Astrocyte of the cerebellum (primary cell): ENCODE measurements around the gene RBFOX2.

Experiments
- DNase-seq: peaks from one replicate; pipeline ENCODE4 v3.0.0-alpha.2; 2011; ENCODE audit warnings: low read depth
- H3K4me3 ChIP-seq: 2 replicates; pipeline ENCODE4 v1.5.1; 2011; ENCODE audit warnings: mild to moderate bottlenecking, low read depth, low read length, moderate library complexity
- CTCF ChIP-seq: IDR thresholded peaks from 2 replicates; pipeline ENCODE4 v1.5.1; 2012; ENCODE audit warnings: low read length, low read depth, moderate library complexity, mild to moderate bottlenecking; ENCODE audit errors: missing control alignments
- in situ Hi-C: cut with HindIII; loops from 2 replicates; pipeline ENCODE4 v1.10.0; 2017; ENCODE audit warnings: low sequenced_read_pairs

The RBFOX2 gene

GRCh38 chr22:35756722-35757121 is 271.9 kb downstream of the RBFOX2 start:
- DNase-seq, result no peak
- in situ Hi-C loops, result no loop called here
- no peak overlapping the region for H3K4me3 ChIP-seq
- TF ChIP-seq CTCF, result no peak

DNA sequence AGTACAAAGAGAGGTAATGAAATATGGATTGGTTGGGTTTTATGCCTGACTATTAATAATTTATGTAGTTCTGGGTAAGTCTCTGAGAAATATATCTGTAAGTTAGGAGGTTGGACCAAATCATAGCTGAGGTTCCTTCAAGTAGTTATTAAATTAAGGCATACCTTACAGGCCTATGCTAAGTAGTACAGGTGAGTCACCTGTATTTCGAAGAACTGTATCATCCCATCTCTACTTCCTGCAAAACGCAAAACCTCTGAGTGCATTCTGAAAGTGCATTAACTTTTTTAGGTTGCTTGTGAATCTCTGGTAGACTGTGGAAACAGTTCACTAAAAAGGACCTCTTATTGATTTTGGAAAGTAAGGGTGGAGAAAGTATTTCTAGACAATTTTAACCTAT is 273.9 kb downstream of the RBFOX2 start:
- in situ Hi-C loops, result no loop called here
- no peak for DNase-seq
- no peak overlapping the region for H3K4me3 ChIP-seq
- TF ChIP-seq CTCF, result no peak

DNA sequence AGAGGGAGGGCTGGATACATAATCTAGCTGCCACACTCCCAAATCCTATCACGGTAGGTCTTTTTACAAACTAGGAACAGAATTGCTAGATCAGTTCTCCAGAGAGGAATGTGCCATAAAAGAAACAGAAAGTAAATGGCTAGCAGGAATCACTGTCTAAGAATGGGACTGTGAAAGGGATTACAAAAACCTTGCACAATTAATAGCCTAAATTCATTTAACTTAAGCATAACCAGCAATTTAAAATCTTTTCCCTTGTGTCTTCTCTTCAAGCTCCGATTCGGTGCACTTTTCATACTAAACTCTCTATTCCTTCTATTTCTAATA is 275.8 kb downstream of the RBFOX2 start:
- TF ChIP-seq CTCF, result no peak
- in situ Hi-C loops, result no loop called here
- no peak overlapping the region for H3K4me3 ChIP-seq
- DNase-seq, result no peak

GRCh38 chr22:35752006-35752862 is 276.4 kb downstream of the RBFOX2 start:
- no peak for TF ChIP-seq CTCF
- no peak for DNase-seq
- in situ Hi-C loops, result no loop called here
- H3K4me3 ChIP-seq, result no peak overlapping the region

- TF ChIP-seq CTCF, result no peak
- DNase-seq, result peak; percentile 29
- H3K4me3 ChIP-seq, result no peak overlapping the region
- in situ Hi-C loops, result no loop called here
Measured at GRCh38 chr22:35749808-35750207, 278.8 kb downstream of the RBFOX2 start.

DNA sequence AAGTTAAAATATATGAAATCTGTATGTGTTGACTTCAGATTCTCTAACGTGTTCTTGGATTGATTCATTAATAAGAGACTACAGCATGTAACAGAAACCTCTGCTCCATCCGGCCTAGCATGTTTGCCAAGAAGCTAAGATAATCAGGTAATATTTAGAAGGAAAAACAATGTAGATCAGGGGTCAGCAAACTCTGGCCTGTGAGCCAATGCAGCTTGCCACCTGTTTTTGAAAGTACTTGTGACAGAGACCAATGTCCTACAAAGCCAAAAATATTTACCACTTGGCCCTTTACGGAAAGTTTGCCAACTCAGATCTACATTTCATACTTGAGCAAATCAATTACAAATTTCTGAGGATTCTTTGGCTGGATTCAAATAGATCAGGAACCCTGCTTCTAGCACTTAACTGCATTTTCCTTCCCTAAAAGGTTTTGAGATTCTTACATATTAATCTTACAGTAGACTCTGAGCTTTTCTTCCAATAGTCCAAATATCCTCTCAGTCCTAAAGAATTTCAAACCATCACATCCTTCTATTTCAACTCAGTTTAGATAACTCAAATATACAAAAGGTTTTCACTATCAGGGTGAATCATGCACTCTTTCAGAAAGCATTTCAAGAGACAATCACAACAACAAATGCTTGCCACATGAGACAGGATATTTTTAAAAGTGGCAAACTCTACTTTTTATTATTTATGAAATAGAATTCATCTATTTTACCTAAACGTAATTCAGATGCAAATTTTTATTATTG is 281.5 kb downstream of the RBFOX2 start:
- H3K4me3 ChIP-seq, result no peak overlapping the region
- TF ChIP-seq CTCF, result no peak
- in situ Hi-C loops, result no loop called here
- DNase-seq, result no peak
